Stimulated activated CD8-positive, alpha-beta memory T cell treated with anti-CD3 and anti-CD28 coated beads, Interleukin-15, amount 100 ng/mL, for 4 hours (primary cell): ENCODE data around the gene ATP2C2.
A peak's percentile ranks its signal among the peaks of the same experiment; 100 is the strongest.
"Not testable (repeated sequence)": the region's sequence is repeated elsewhere in the genome, so short reads cannot be mapped to it uniquely, and the experiment has no call there.

ENCODE experiments used
- DNase-seq, 2 donors: peaks; one replicate each; pipeline ENCODE4 v3.0.0-alpha.2; 2020; ENCODE audit warnings: low read depth in 2 of 2

Gene ATP2C2

DNA sequence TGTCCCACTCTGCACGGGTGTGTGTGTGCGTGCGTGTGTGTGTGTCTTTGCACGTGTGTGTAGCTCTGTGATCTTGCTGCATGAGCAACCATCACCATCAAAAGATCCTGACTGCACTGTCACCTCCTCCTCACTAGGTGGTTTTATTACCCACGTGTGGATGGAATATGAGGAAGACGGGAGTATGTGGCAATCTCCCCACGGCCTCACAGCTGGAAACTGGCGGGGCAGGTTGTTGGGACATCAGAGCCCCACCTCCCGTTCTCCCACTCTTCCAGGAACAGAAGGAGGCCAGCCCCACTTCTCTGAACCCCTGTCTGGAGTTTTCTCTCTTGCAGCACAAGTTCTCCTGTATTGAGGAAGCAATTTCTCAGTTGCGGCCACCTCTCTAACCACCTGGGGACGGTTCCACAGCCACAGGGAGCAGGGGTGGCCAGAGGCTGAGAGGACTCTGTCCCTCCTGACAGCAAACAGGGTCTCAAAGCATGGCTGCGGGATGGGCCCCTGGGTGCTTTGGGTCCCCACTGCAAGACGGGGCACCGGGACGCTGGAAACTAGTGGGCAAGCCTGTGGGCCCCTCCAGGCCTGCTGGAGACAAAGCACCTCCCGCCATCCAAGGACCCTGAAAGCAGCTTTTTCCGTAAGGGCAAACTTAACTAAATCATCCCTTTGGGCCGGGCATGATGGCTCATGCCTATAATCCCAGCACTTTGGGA, 27.9 kb upstream of the ATP2C2 start:
- DNase-seq, result no peak

- no peak for DNase-seq
Observed at GRCh38 chr16:84341528-84342295, 26.6 kb upstream of the ATP2C2 start.

GRCh38 chr16:84343800-84344199, 24.5 kb upstream of the ATP2C2 start:
- DNase-seq, result not testable (repeated sequence)

GRCh38 chr16:84344781-84345180, 23.6 kb upstream of the ATP2C2 start:
- no peak for DNase-seq

DNA sequence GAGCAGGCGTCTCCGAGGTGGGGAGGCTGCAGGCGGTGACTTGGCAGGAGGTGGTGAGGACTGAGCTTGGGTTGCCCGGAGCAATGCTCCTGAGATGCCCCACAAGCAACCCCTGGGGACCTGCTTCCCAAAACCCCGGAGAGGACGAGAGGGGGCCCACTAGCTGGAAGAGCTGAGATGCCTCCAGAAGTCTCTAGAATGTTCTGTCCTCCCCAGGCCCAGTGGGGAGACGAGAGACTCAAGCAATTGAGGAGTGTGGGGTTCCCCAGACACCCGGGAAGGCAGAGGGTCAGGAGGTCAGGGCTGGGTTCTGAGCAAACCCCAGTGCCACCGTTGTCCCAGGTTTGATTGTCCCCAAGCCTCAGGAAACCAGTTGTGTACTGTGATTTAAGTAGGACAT, 21.2 kb upstream of the ATP2C2 start:
- DNase-seq, result no peak

DNA sequence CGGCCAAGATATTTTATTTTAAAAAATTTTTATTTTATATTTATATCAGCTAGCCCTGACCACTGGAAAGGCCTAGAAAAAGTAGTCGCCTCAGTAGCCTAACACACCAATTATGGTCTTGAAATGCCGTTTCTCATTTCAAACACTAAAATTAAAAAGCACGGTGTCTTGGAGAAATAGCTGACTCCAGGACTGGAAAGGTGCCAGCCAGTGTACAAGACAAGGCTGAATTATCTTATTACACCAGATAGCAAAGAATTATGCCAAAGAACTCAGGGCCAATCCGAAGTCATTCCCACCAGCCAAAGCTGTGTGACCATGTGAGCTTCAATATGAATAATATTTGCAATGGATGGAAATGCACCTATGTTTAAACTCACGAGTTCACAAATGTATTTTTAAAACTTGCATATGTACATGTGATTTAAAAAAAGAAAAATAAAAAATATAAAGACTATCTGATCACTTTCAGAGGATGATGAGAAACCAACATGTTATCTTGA, 19.9 kb upstream of the ATP2C2 start:
- no peak for DNase-seq

DNA sequence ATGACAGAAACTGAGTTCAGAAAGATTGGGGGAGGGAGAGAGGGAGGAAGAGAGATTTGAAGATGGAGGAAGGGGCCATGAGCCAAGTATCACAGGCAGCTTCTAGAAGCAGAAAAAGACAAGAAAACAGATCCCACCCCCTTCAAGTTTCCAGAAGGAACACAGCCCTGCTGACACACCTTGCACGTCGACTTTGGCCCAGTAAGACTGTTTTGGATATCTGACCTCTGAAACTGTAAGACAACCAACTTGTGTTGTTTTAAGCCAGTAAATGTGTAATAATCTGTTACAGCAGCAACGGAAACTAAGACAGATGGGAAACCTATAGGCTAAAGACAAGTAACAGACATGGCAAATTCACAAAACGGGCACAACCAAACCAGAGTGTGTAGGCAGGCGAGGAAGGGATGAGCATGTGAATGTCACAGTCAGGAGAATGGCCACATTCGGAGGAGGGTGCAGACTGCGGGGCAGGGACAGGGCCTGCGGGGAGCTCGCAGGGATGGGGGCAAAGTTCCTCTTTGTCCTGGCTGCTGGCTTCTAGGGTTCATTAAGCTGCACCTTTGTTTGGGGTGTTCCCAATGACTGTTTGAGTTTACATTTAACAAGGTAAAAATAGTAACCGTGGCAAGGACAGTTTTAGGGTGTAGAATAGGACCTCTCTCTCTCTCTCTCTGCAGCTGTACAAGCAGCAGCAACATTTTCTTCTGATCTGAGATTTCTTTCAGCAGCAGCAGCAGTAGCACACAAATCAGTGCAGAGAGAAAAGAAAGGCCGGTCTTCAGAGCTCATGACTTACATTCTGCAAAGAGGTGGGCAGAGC, 18.3 kb upstream of the ATP2C2 start:
- DNase-seq, result no peak

- no peak for DNase-seq
Observed at GRCh38 chr16:84350685-84351400, 17.5 kb upstream of the ATP2C2 start.

- DNase-seq, result no peak
Observed at GRCh38 chr16:84351630-84352029, 16.7 kb upstream of the ATP2C2 start.

- DNase-seq, result no peak
Observed at GRCh38 chr16:84354306-84354705, 14.0 kb upstream of the ATP2C2 start.

DNA sequence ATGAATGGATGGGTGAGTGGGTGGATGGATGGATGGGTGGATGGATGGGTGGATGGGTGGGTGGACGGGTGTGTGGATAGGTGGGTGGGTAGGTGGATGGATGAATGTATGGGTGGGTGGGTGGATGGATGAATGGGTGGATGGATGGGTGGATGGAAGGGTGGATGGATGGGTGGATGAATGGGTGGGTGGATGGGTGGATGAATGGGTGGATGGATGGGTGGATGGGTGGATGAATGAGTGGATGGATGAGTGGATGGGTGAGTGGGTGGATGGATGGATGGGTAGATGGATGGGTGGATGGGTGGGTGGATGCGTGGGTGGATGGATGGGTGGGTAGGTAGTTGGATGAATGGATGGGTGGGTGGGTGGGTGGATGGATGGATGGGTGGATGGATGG, 13.2 kb upstream of the ATP2C2 start:
- no peak for DNase-seq

DNA sequence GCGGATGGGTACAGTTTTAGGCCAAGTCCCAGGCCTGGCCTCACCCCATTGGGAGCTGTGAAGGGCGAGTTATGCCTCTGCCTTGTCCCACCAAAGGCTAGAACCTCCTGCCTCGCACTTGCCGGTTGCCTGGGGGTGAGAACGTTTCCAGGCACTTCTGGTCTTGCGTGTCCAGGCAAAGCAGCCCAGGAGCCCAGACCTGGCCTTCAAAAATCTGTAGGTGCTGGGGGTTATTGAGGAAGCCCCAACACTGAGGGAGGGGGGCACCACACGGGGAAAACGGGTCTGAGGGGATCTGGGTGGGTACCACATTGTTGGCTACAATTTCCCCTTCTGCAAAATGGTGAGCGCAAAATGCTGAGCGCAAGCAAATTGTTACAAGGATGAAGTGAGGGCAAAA, 12.2 kb upstream of the ATP2C2 start:
- DNase-seq, result no peak

DNA sequence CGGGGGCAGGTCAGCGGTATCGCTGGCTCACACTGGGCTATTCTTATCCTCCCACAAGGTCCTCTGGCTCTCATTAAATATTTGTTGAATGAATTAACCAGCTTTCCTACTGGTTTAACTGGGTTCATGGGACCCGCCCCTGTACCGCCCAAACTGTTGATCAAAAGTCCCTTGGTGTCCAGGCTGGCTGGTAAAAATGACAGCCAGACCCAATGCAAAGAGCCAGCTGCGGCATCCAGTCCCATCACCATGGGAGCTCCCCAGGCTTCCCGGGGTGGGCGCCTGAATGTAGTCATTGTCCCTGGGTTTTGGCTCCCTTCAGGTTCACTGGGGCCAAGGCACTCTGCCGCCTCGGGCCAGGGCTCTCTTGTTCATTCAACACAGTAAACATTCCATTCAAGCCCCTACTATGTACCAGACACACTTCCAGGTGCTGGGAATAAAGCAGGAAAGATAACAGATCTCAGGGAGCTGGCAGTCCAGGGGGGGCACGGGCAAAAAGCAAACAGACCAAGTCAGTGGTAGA, 11.7 kb upstream of the ATP2C2 start:
- no peak for DNase-seq

DNA sequence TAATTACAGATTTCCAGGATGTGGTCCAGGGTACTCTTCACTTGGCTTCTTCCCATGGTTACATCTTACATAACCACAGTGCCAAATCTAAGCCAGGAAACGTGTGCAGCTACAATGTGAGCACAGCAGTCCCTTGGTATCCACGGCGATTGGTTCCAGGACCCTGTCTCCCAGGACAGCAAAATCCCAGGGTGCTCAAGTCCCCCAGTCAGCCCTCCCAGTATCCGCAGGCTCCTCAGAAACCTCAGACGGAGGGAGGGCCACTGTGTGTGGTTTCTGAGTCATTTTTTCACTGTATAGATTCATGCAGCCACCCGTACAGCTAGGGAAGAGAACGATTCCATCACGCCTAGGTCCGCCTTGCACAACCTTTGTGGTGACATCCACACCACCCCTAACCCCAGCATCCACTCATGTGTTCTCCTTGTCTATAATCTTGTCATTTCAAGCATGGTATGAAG, 11.1 kb upstream of the ATP2C2 start:
- DNase-seq, result no peak

DNA sequence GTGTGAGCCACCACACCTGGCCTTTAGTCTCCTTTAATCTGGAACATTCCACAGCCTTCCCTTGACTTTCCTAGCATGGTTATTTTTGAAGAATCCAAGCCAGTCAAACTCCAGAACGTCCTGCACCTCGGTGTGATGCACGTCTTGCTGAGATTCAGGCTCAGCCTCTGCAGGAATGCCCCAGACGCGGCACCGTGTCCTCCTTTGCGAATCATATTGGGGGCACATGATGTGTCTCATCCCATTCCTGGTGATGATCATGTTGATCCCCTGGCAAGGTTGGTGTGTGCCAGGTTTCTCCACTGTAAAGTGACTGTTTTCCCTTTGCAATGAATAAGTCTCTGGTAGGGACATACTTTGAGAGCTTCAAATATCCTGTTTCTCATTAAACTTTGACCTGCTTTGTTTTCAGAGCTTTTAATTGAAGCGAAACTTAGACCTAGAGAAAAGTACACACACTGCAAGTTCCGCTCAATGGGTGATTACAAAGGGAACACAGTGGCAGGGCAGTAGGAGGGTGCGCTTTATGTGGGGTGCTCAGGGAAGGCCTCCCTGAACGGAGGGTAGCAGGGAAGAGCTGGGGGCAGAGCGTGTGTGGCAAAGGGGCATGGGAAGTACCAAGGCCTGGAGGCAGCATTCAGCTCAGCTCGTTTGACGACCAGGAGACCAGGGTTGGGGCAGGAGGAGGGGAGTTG, 9.6 kb upstream of the ATP2C2 start:
- DNase-seq, result no peak

DNA sequence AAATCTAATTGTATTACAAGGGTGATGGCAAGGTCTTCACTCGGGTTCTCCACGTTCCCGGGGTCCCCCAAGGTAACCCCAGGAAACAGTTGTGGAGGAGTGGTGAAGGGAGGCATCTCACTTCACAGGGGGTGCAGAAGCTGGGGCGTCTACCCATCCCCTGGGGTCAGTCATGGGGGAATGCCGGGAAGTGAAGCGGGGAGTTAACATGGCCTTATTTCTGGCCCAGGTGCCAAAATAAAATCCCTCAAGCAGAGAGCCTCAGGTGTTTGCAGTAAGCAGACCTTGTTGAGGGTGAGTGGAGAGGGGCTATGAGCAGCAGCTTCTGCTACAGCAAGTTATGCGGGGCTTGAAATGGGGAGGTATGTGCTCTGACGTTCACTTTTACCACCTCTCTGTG, 9.0 kb upstream of the ATP2C2 start:
- DNase-seq, result no peak

GRCh38 chr16:84360170-84360569, 8.2 kb upstream of the ATP2C2 start:
- DNase-seq, result peak in 1 of 2 donors; percentile 4

DNA sequence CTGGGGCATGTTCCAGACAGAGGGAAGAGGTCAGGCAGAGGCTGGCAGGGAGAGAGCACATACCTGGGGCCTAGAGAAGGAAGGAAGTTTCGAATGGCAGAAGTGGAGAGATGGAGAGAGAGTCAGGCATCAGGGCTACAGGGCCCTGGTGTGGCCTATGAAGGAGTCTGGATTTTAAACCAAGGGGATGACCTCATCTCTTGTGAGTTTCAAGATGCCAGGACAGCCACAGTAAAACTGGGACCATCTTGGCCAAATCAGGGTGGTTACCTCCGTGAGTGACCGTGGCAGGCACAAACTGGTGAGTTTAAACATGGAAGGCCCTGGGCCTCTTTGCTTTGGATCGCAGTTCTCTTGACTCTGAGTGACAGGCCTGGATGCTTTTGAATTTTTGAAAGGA, 7.6 kb upstream of the ATP2C2 start:
- no peak for DNase-seq

DNA sequence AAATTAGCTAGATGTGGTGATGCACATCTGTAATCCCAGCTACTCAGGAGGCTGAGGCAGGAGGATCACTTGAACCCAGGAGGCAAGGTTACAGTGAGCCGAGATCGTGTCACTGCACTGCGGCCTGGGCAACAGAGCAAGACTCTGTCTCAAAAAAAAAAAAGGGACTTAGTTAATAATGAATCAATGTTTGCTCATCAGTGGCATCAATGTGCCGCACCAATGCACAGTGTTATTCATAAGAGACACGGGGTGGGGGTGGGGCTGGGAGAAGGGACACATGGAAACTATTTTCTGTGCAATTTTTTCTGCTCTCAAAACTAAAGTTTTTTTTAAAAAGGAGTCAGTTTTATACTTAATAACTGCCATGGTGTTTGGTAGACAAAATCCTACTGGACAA, 6.8 kb upstream of the ATP2C2 start:
- no peak for DNase-seq

DNA sequence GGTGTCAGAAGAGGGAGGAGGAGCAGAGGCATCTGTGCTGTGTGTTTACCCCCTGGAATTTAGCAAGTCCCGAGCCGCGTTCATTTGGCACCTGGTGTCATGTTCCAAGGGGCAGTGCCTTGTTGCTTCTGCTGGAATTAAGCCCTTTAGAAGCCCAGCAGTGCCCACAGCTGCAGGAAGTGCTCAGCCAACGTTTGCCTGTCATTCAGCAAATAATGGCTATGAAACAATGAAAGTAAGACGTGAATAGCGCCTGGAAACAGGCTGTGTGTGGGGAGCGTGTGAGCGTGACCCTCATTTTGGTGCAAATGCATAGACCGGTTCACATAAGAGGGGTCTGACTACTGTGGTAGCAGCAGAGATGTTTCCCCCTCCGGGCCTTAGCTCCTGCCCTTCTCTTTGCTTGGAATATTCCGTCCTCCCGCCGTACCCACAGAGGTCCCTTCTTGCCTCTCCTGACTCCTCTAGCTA, 5.8 kb upstream of the ATP2C2 start:
- DNase-seq, result no peak

GRCh38 chr16:84366208-84366607, 2.1 kb upstream of the ATP2C2 start:
- no peak for DNase-seq
